Muscle of back (tissue), 11 donors: ENCODE results near the gene DIP2C. TPM values are rescaled to one million over a fixed set of nuclear protein-coding genes. Genes with fewer than 3 reads are reported as not detected.
A peak's percentile ranks its signal among the peaks of the same experiment; 100 is the strongest.
"Not testable (repeated sequence)": the region's sequence is repeated elsewhere in the genome, so short reads cannot be mapped to it uniquely, and the experiment has no call there.

ENCODE experiments used
- DNase-seq, 3 donors: peaks; one replicate each; pipeline versions ENCODE4 v3.0.0 to v3.0.0-alpha.2; 2013
- polyA plus RNA-seq, 10 donors: library from polyadenylated mRNA; unstranded; fragments of 120-200 nt; gene quantifications; one replicate each; pipeline ENCODE4 v1.2.1, GENCODE V29; 2013; ENCODE audit not compliant: insufficient read length in 10 of 10

DIP2C gene
- polyA plus RNA-seq, 10 donors: 23.3 to 30.9 (median 25.9) TPM

DNA sequence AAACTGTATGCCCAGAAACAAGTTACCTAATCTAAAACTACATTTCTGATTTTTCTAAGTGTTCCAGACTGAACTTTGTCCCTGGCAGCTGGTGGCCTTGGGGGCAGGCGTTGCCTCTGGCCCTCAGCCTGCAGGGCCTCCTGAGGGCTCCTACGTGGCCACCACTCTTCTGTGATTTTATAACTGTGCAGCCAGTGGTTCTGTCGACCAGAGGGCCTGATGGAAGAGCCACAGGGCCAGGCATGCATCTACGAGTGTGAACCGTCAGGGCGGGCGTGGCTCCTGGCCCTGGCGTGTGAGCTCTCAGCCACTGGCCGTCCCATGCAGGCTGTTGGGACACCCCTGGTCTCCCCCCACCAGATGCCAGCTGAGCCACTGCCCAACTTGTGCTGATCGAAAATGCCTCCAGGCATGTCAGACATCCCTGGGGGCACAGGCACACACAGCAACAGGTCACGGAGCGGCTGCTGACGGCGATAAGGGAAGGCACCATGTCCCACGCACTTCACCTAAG is 380.8 kb downstream of the DIP2C start:
- no peak for DNase-seq

DNA sequence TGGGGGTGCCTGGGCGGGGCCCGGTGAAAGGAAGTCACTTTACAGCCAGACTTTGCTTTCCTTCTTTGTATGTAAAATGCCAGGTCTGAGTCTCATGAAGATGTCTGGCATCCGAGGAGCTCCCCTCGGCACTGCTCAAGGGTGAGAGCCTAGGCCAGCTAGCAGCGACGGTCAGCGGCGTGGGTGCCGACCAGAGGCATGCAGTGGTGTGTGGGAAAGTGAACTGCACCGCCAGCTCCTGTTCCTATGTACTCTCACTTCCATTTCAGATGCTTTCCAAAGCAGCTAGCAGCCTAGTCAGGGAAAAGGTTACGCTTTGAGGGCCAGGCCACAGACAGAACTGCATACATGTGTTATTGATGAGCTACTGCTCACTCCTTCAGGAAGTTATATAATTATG is 381.4 kb downstream of the DIP2C start:
- DNase-seq: no peak

DNA sequence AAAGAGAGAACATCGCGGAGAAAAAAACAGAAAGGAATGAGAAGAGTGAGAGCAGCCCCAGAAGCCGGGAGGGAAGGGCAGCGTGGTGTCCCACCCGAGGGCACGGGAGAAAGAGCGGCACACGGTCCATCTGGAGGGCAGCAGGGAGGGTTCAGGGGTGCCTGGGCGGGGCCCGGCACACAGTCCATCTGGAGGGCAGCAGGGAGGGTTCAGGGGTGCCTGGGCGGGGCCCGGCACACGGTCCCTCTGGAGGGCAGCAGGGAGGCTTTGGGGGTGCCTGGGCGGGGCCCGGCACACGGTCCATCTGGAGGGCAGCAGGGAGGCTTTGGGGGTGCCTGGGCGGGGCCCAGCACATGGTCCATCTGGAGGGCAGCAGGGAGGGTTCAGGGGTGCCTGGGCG is 381.8 kb downstream of the DIP2C start:
- DNase-seq: no peak

DNA sequence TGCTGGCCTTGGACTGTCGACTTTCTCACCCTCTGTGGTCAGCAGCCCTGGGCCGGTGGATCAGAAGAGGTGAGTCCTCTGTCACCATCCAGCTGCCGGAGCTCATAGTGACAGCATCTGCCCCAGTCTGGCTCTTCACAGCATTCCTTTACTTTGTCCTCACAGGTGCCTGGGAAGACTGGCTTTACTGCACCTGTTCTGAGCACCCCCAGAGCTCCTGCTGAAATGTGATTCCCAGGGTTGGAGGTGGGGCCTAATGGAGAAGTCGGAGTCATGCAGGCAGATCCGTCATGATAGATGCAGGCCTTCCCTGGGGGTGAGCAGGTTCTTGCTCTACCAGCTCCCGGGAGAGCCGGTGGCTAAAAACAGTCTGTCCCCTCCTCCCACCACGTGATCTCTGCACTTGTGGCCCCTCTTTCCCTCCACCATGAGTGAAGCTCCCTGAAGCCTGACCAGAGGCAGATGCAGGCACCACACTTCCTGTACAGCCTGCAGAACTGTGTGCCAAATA is 382.7 kb downstream of the DIP2C start:
- DNase-seq: peak in 1 of 3 donors; percentile 32

DNA sequence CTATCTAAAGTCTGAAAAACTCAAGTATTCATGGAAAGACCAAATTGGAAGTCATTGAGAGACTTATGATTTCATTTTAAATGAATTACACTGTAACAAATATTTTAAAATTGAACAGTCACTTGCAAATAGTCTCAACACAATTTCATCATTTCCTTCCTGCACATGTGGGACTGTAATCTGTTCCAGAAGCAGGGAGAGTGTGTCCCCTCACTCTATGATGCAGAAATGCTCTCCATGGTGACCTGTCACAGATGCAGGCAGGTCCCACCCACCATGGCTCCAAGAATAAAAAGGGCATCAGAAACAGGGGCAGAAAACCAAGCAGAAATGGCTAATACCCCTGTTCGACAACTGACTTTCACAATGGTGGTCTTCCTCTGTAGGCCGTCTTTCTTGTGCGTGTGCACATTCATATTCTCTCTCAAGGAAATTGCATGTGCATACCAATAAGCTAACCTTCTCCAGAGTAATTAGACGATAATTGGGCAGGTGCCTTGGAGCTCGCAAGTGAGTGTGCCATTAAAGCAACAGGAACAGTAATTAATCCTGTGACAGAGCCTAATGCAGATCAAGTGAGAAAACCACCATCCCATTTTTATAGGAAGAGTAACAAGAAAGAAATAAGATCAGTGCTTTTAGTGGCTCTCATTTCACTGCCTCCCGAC is 383.3 kb downstream of the DIP2C start:
- peak in 1 of 3 donors; percentile 25 for DNase-seq

DNA sequence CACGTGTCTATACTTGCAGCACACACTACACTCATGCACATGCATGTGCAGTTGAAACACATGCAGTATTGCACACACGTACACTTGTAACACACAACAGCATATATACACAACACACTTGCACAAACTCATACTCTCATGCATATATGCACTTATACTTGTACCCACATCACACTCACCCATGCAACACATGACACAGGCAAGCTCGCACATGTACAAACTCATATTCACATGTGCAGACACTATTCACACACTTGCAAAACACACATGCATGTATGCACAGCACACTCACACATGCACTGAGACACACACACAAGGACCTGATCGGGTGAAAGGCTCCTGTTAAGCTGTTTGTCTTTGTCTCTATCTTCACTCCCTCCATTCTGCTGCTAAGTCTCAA is 384.4 kb downstream of the DIP2C start:
- no peak for DNase-seq

DNA sequence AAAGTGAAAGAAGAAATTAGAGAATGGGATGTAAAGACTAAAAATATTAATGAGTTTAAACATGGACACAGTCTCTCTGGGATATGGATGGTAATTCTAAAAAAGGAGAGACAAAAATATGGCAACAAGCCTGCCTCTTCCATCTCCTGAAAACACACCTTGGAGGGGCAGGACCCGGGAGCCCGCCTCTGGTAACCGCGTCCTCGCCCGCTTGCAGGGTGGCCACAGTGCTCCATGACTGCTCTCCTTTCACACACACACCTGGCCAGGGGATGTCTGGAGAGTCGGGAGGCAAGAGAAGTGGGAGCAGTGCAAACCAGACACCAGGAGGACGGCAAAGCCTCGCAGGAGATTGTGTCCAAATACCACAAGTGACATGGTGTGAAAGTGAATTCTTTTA is 387.9 kb downstream of the DIP2C start:
- no peak for DNase-seq

DNA sequence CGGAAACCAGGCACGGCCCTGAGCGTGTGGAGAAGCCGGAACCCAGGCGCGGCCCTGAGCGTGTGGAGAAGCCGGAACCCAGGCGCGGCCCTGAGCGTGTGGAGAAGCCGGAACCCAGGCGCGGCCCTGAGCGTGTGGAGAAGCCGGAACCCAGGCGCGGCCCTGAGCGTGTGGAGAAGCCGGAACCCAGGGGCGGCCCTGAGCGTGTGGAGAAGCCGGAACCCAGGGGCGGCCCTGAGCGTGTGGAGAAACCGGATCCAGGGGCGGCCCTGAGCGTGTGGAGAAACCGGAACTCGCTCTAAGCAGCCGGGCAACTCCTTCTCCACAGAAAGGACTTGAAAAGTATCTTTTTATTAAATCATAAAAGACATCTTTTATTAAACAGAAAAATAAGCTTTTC is 388.9 kb downstream of the DIP2C start:
- DNase-seq: not testable (repeated sequence)

DNA sequence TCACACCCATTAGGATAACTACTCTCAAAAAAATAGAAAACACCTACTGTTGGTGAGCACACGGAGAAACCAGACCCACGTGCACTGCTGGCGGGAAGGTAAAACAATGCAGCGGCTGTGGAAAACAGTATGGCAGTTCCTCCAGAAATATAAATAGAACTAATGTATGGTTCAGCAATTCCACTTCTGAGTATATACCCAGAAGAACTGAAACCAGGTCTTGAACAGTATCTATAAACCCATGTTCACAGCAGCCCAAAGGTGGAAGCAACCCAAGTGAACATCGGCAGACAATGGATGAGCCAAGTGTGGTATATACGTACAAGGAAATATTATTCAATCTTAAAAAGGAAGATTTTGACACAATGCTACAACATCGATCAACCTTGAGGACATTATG is 389.5 kb downstream of the DIP2C start:
- DNase-seq: no peak

DNA sequence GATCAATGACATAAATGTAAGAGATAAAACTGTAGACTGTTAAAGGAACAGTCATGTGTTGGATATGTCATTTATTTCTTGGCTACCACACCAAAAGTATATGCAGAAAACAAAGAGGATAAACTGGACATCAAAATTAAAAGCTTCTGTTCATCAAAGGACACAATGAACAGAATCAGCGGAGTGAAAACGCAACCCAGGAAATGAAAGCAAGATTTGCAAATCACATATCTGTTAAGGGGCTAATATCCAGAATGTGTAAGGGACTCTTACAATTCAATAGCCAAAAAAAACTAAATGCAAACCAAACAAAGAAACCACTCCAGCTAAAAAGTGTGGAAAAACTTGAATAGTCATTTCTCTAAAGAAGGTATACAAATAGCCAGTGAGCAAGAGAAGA is 390.0 kb downstream of the DIP2C start:
- DNase-seq: no peak

DNA sequence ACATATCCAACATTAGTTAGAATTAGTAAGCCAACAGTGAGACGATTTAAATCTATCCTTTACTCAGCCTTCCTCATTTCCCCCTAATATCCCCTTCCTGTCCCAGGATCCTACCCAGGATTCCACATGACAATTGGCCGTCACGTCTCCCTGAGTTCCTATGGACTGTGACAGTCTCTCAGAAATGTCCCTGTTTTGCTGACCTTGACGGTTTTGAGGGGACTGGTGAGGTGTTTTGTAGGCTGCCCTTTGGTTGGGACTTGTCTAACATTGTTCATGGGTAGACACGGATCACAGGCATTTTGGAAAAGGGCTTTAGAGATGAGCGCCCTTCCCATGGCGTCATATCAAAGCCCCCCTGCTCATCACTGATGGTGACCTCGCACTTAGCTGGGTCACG is 391.4 kb downstream of the DIP2C start:
- no peak for DNase-seq

DNA sequence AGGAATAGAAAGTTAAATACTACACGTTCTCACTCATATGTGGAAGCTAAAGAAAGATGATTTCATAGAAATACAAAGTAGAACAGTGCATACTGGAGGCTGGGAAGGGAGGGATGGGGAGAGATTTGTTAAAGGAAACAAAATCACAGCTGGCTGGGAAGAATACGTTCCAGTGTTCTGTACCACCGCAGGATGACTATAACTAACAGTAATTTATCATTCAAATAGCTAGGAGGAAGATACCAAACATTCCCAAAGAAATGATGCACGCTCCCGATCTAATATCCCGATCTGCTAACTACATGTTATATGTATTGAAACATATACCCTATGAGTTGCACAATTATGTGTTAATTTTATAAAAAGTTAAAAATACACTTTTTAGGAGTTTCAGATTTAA is 391.9 kb downstream of the DIP2C start:
- peak in 1 of 3 donors; percentile 38 for DNase-seq

DNA sequence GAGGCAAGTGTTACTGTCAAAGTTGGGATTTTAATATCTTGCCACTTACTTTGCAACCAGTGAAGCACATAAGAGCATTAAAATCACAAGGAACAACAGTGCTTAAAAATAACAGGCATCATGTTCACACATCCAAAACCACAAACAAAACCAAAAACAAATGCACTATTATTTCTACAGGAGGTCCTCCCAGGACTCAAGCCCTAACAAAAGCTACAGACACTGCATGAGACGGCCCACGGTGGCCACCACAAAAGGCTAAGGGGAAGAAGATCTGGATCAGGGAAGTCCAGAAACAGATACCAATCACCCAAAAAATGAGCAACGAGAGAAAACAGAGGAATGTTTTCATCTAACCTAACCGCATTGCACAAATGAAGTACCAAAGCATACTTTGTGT is 395.8 kb downstream of the DIP2C start:
- no peak for DNase-seq

DNA sequence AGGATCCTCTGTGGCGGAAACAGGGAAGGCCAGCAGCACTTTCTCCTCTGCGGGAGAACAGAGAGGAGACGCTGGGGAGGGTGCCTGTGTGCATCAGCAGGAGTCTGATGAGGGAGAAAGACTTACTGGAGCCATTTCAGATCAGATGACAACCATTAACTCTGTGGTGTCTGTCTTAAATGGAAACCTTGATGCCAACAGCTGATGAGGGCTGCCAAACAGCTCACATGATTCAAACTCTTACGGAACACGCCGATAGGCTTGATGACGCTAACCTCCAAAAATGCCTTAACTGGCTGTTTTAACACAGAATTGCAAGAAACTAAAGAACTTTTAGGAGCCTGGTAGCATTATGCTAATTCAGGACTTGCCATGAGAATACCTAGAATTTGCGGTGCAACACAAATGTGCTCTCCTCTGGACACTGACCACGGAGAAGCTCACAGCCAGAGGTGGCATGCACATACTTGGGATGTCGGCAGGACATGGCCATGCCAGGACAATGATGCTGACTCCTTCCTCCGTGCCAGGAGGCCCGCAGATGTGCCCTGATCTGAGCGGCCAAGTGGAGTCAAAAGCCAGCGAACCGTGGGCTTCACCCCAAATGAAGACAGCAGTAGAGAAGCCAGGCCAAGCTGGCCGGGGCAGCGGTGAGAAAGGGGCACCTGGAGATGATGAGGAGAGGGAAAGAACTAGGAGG is 399.3 kb downstream of the DIP2C start:
- no peak for DNase-seq

DNA sequence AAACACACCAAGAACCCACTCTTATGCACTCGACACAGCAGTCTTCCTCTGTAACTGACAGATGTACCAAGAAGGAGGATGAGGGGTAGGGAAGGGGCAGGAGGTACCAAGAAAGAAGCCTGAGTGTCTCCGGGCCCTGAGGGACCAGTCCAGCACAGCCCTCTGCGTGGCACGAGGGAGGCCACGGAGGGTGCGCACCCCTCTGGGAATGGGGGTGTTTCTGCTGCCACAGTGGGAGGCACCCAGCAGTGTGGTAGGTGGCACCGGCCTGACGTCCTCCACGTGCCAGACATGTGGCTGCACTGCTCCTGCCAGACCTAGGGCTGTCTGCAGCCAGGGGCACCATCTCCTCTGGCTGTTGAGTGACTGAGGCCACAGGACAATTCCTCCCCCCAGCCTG is 399.9 kb downstream of the DIP2C start:
- DNase-seq: no peak

DNA sequence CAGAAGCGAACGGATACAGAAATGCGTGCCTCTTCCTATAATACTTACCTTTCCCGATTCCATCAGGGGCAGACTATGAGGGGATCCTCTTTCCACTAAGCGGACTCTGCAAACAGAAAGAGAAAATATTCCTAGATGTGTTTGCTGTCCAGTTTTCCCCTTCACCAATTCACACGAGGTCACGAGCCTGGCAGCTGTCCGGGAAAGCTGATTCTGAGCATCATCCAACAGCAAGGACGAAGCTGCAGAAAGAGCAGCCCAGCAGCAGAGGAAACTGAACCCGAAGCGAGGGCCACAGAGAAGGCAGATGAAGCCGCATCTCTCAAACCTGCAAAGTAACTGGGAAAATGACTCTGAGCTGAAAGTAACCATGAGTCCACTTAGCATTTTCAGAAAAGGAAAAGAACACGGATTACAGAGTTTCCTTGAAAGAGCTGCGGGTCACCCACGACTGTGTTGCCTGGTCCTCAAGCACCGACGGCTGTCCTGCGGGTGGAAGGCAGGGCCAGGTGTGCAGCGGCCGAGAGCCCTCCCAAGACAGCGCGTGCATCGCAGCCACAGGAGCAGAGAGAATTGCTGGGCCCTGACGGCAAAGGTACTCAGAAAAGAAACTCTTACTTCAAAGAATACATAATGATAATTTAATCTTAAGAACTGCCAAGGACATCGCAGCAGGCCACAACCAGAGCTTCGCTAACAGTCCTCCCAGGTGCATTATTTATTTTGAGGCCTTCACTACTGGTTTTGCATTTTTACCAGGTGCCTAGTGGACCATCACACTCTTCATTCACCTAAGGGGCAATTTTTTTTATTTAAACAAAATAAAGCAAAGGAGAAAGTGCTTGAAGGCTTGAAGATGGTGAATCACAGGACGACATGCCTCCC is 400.9 kb downstream of the DIP2C start:
- DNase-seq: peak in 1 of 3 donors; percentile 27

DNA sequence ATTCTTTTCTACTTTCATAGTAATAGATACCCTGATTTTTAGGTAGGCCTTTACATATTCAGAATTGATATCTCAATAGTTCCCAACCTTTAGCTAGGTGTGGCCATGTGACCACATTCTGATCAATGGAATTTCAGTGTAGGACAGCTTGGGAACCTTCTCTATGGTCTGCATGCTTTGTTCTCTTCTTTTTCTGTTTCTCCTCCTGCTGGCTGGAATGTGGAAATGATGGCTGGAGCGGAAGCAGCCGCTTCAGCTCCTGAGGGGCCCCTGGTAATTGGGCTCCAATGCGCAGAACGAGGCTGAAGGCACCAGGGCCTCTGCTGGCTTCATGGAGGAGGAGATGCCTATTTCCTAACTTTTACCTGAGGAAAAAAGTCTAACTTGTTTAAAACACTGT is 401.7 kb downstream of the DIP2C start:
- DNase-seq: no peak

DNA sequence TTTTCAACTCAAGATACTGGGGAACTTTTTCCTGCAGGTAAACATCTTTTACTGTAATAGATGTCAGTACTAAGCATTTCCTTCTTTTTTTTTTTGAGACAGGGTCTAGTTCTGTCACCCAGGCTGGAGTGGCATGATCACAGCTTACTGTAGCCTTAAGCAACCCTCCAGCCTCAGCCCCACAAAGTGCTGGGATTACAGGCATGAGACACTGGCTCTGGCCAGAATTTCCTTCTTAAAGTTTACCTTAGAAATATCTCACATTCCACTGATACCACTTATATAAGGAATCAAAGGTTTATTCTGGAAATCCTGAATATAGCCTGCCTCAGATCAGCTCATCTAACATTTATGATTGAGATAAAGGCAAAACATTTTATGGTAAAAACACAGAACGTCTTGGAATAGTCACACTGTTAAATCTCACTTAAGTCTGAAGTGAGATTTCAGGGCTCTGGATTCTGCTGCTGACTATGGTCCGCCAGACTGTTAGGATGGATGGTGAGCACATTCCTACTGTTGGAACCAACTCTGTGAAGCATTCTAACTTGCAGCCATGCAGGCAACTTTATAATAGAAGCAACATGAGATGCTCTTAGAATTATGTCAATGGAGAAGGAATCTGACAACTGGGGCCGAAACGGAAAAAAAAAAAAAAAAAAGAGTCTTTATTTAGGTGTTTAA is 402.3 kb downstream of the DIP2C start:
- DNase-seq: no peak

DNA sequence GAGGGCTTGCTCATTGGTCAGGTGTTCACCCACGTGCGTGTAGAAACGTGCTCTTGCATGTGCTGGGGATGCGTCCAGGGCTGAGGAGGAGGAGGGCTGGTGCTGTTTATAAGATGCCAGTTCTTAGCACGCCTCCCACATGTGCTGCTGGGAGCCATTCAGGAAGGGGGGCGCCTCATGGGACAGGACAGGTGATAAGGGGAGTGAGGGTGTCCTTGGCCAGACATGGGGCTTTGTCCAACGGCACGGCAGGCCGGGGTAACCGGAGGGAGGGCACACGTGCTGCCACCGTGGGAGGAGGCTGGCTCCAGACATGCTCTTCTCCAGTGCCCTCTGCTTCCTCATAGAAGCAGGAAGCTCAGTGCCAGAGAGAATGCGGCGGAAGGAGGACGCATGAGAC is 404.3 kb downstream of the DIP2C start:
- DNase-seq: no peak

DNA sequence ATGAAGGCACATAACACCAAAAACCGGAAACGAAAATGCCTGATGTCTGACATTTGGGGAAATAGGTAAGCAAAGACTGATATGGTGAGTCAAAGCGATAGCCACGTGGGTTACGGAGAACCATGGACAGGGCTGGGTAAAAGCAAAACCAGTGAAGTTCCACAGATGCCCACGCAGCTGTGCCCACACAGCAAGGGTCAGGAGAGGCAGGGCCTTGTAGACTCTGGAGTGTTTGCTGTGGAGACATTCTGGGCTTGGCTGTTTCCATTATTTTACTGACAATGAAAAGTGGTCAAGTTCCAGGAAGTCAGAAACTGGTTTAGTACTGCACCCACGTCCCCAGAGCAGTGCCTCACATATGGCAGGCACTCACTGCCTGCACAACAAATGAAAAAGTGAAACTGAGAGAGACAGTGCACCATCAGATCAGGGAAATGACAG is 405.5 kb downstream of the DIP2C start:
- DNase-seq: no peak

DNA sequence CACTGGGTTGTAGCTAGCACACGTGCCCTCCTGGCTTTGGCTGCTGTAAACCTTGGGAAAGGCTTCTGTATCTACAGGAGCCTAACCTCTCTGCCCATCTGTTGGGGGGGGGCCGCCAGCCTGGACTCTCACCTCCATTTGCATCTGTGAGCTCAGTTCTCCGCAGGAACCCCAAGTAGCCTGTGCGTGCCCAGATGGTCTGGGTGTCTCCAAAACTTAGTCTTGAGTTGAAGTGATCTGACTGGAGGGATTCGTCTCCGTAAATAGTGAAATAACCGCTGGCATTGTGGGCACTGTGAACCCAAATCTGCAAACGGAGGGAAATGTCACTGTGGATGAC is 406.4 kb downstream of the DIP2C start:
- DNase-seq: no peak
